ENCODE measurements around the gene ICAM4. TPM values are rescaled to one million over a fixed set of nuclear protein-coding genes. Genes with fewer than 3 reads are reported as not detected.
"Not testable (repeated sequence)": the region's sequence is repeated elsewhere in the genome, so short reads cannot be mapped to it uniquely, and the experiment has no call there.

Gene ICAM4
- under 1 TPM in 1 of 4 donors, not detected in 3; 0.47 TPM for total RNA-seq

GRCh38 chr19:10286803-10287737 lies at the start of gene ICAM4:
TSS of gene ICAM4 (plus strand) at chr19:10286955. CDS start at chr19:10287013, 58 bp downstream.
- H3K36me3 ChIP-seq: peaks cover 0 to 26% of the 10 kb centered on the region in 2 donors
- H3K4me3 ChIP-seq: peak within 1 kb of the TSS in 1 of 2 donors; percentile 28
- no peak for TF ChIP-seq POLR2A (IDR thresholded peaks at IDR 0.05)
- TF ChIP-seq CTCF (IDR thresholded peaks at IDR 0.05): no peak
- TF ChIP-seq POLR2AphosphoS5 (IDR thresholded peaks at IDR 0.05): no peak
- TF ChIP-seq EP300 (IDR thresholded peaks at IDR 0.05): no peak
- peak within 1 kb of the TSS in 2 of 4 donors; percentile 24 to 41 for H3K27ac ChIP-seq
- WGBS, 2 donors (ENCODE audit: low coverage in 1 of 2): 0 to 27% methylated on average over 4 to 7 of the region's 59 CpGs
- peaks cover 0 to 54% (median 40%) of the 10 kb centered on the region in 3 donors for H3K4me1 ChIP-seq
- peaks cover 86% of the 10 kb centered on the region for H3K27me3 ChIP-seq
- no peak for ATAC-seq
- H3K9me3 ChIP-seq: no peaks in the 10 kb centered on the region

GRCh38 chr19:10237702-10238101 lies 49.1 kb upstream of the ICAM4 start:
- TF ChIP-seq POLR2AphosphoS5 (IDR thresholded peaks at IDR 0.05) (no peak), EP300 (IDR thresholded peaks at IDR 0.05) (no peak), CTCF (IDR thresholded peaks at IDR 0.05) (no peak), POLR2A (IDR thresholded peaks at IDR 0.05) (no peak)
- H3K27me3 ChIP-seq: no peaks in the 10 kb centered on the region
- H3K36me3 ChIP-seq: no peaks in the 10 kb centered on the region
- H3K4me1 ChIP-seq: peaks cover 0 to 23% (median 0%) of the 10 kb centered on the region in 3 donors
- H3K9me3 ChIP-seq: no peaks in the 10 kb centered on the region
- peak; percentile 28 for ATAC-seq
- WGBS, 2 donors (ENCODE audit: low coverage in 1 of 2): 57 to 77% methylated on average over 3 to 5 of the region's 6 CpGs
- H3K27ac ChIP-seq: peak overlapping the region in 3 of 4 donors; percentile 61 to 78 (median 71)
- no peak overlapping the region for H3K4me3 ChIP-seq

- no peak overlapping the region for H3K4me3 ChIP-seq
- ATAC-seq: peak; percentile 87
- WGBS, 2 donors (ENCODE audit: low coverage in 1 of 2): 55 to 79% methylated on average over 5 of the region's 12 CpGs
- H3K27ac ChIP-seq: peak overlapping the region in 3 of 4 donors; percentile 61 to 78 (median 71)
- no peaks in the 10 kb centered on the region for H3K36me3 ChIP-seq
- TF ChIP-seq EP300 (IDR thresholded peaks at IDR 0.05): no peak
- peak; percentile 24 for TF ChIP-seq POLR2AphosphoS5 (IDR thresholded peaks at IDR 0.05)
- H3K9me3 ChIP-seq: no peaks in the 10 kb centered on the region
- H3K4me1 ChIP-seq: peaks cover 0 to 23% (median 0%) of the 10 kb centered on the region in 3 donors
- no peaks in the 10 kb centered on the region for H3K27me3 ChIP-seq
Measured at GRCh38 chr19:10238172-10238783, 48.5 kb upstream of the ICAM4 start.

GRCh38 chr19:10241826-10242449 lies 44.8 kb upstream of the ICAM4 start:
- not testable (repeated sequence) for H3K27me3 ChIP-seq, H3K36me3 ChIP-seq, H3K27ac ChIP-seq, H3K9me3 ChIP-seq, H3K4me3 ChIP-seq, ATAC-seq
- WGBS, 2 donors (ENCODE audit: low coverage in 1 of 2): 94 to 96% methylated on average over 5 to 7 of the region's 11 CpGs
- H3K4me1 ChIP-seq: peaks cover 0 to 10% (median 0%) of the 10 kb centered on the region in 3 donors

- H3K27ac ChIP-seq: no peak overlapping the region
- no peaks in the 10 kb centered on the region for H3K36me3 ChIP-seq
- no CpG with 5 or more reads among the region's 7 CpGs for WGBS, 2 donors (ENCODE audit: low coverage in 1 of 2)
- no peak for TF ChIP-seq EP300 (IDR thresholded peaks at IDR 0.05)
- no peak for TF ChIP-seq CTCF (IDR thresholded peaks at IDR 0.05)
- no peak for TF ChIP-seq POLR2AphosphoS5 (IDR thresholded peaks at IDR 0.05)
- TF ChIP-seq POLR2A (IDR thresholded peaks at IDR 0.05): no peak
- H3K4me3 ChIP-seq: no peak overlapping the region
- peaks cover 0 to 3% (median 0%) of the 10 kb centered on the region in 3 donors for H3K4me1 ChIP-seq
- H3K9me3 ChIP-seq: no peaks in the 10 kb centered on the region
- ATAC-seq: no peak
- no peaks in the 10 kb centered on the region for H3K27me3 ChIP-seq
Measured at GRCh38 chr19:10243606-10244005, 43.1 kb upstream of the ICAM4 start.
